ENCODE results near the gene ASB2. TPM values are rescaled to one million over a fixed set of nuclear protein-coding genes. Genes with fewer than 3 reads are reported as not detected.

Gene ASB2
- total RNA-seq, 1 experiment from 2014 or later, result not detected

GRCh38 chr14:93963692-93964091 lies 12.7 kb downstream of the ASB2 start:
- Histone ChIP-seq H4K20me1 (ENCODE audit: insufficient read depth) (no peaks in the 10 kb centered on the region), H3K4me2 (peak overlapping the region; percentile 73; the same call in 1 of the 2 replicates), H2AFZ (no peak overlapping the region), H3F3A (ENCODE audit: insufficient read depth, low read depth) (peaks cover 27% of the 10 kb centered on the region), H3K36me3 (ENCODE audit: low read depth) (no peaks in the 10 kb centered on the region), H3K27me3 (ENCODE audit: insufficient read depth, low read depth) (no peaks in the 10 kb centered on the region), H3K79me2 (ENCODE audit: low read depth) (no peaks in the 10 kb centered on the region), H3K9me3 (ENCODE audit: insufficient read depth, low read depth) (no peaks in the 10 kb centered on the region), H3K4me3 (no peak overlapping the region), H3K9me2 (ENCODE audit: insufficient read depth) (no peaks in the 10 kb centered on the region), H3K27ac (no peak overlapping the region), H3K4me1 (replicated peaks; ENCODE audit: insufficient read depth) (peaks cover 40% of the 10 kb centered on the region)
- TF ChIP-seq, protein P1, sequence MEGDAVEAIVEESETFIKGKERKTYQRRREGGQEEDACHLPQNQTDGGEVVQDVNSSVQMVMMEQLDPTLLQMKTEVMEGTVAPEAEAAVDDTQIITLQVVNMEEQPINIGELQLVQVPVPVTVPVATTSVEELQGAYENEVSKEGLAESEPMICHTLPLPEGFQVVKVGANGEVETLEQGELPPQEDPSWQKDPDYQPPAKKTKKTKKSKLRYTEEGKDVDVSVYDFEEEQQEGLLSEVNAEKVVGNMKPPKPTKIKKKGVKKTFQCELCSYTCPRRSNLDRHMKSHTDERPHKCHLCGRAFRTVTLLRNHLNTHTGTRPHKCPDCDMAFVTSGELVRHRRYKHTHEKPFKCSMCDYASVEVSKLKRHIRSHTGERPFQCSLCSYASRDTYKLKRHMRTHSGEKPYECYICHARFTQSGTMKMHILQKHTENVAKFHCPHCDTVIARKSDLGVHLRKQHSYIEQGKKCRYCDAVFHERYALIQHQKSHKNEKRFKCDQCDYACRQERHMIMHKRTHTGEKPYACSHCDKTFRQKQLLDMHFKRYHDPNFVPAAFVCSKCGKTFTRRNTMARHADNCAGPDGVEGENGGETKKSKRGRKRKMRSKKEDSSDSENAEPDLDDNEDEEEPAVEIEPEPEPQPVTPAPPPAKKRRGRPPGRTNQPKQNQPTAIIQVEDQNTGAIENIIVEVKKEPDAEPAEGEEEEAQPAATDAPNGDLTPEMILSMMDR (conservative IDR thresholded peaks at IDR 0.05), result no peak
- TF ChIP-seq EZH2 (IDR thresholded peaks at IDR 0.05; ENCODE audit: low read depth), result no peak
- intact Hi-C loops (cut with micrococcal nuclease; ENCODE audit: unreplicated experiment), result no loop called here
- ChIA-PET POLR2A (ENCODE audit: unreplicated experiment) (no interaction called here), CTCF (no interaction called here)
- no peak for DNase-seq
- BruUV-seq (replicated peaks), result no TSS peak

DNA sequence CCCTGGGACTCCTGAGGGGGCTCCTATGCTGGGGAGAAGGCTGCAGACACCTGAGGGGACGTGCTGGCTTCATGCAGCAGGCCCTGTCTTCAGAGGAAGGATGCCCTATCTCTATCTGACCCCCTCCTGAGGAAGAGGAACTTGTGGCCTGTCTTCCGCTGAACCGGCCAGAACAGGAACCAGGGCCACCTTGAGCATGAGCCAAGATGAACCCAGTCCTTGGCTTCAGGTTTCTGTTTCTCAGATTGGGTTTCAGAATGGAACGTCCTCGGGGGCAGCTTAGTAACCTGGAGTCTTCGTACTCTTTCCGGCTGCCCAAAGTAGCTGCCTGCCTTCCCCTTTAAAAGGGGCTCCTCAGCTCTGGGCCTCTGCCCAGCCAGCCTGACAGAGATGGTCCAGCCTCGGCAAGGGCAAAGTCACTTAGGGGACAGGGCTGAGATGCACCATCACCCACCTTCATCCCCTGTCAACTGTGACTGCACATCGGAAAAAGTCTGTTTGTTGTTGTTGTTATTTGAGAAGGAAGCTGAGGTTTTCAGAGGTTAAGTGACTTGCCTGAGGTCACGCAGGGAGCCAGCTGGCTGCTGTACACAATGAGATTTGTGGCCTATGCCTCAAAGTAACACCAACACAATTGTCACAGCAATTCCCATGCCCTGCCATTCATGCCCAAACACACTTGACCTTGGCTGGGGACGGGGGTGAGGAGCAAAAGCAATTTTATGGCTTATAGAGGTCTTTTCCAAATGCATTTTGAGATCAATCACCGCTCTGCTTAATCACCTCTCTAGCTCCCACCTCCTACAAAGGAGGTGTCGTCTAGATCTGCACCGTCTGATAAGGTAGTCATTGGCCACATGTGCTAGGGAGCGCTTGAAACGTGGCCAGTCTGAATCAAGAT lies 13.4 kb downstream of the ASB2 start:
- no peaks in the 10 kb centered on the region for H3K9me2 ChIP-seq (ENCODE audit: insufficient read depth)
- no peaks in the 10 kb centered on the region for H3K36me3 ChIP-seq (ENCODE audit: low read depth)
- no peaks in the 10 kb centered on the region for H3K9me3 ChIP-seq (ENCODE audit: insufficient read depth, low read depth)
- H2AFZ ChIP-seq, result no peak overlapping the region
- peak overlapping the region; percentile 71 for H3K27ac ChIP-seq
- H3F3A ChIP-seq (ENCODE audit: insufficient read depth, low read depth), result peaks cover 27% of the 10 kb centered on the region
- no peaks in the 10 kb centered on the region for H4K20me1 ChIP-seq (ENCODE audit: insufficient read depth)
- H3K4me2 ChIP-seq, result peak overlapping the region; percentile 73
- H3K79me2 ChIP-seq (ENCODE audit: low read depth), result no peaks in the 10 kb centered on the region
- no peaks in the 10 kb centered on the region for H3K27me3 ChIP-seq (ENCODE audit: insufficient read depth, low read depth)
- DNase-seq, result peak; percentile 13 to 77
- POLR2A ChIA-PET (ENCODE audit: unreplicated experiment), result no interaction called here
- peaks cover 45% of the 10 kb centered on the region for H3K4me1 ChIP-seq (replicated peaks; ENCODE audit: insufficient read depth)
- TF ChIP-seq EZH2 (IDR thresholded peaks at IDR 0.05; ENCODE audit: low read depth), result no peak
- TF ChIP-seq, protein P1 (conservative IDR thresholded peaks at IDR 0.05), result no peak
- intact Hi-C loops (cut with micrococcal nuclease; ENCODE audit: unreplicated experiment), result no loop called here
- CTCF ChIA-PET, result no interaction called here
- BruUV-seq (replicated peaks), result no TSS peak
- no peak overlapping the region for H3K4me3 ChIP-seq

DNA sequence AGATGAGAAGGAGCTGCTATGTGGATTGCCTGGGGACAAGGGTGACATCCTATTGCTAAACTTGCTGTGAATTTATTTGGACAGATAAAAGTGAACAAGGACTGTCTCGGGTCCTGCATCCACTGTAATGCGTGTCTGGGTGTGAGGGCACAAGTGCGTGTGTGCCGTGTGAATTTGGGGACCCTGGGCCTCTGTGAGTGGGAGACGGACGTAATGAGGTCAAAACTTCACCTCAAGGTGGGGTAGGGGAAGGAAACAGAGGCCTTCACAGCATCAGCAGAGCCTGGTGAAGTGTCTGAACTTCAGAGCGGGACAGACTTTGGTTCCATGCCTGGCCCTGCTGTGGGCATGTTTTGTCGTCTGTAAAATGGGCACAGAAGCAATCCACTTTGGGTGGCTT lies 14.8 kb downstream of the ASB2 start:
- intact Hi-C loops (cut with micrococcal nuclease; ENCODE audit: unreplicated experiment), result no loop called here
- Histone ChIP-seq H3K79me2 (ENCODE audit: low read depth) (no peaks in the 10 kb centered on the region), H2AFZ (no peak overlapping the region), H3K27ac (no peak overlapping the region), H3K4me2 (no peak overlapping the region), H4K20me1 (ENCODE audit: insufficient read depth) (no peaks in the 10 kb centered on the region), H3K27me3 (ENCODE audit: insufficient read depth, low read depth) (no peaks in the 10 kb centered on the region), H3K9me2 (ENCODE audit: insufficient read depth) (no peaks in the 10 kb centered on the region), H3K36me3 (ENCODE audit: low read depth) (no peaks in the 10 kb centered on the region), H3K4me1 (replicated peaks; ENCODE audit: insufficient read depth) (peaks cover 45% of the 10 kb centered on the region), H3K9me3 (ENCODE audit: insufficient read depth, low read depth) (no peaks in the 10 kb centered on the region), H3K4me3 (no peak overlapping the region), H3F3A (ENCODE audit: insufficient read depth, low read depth) (peaks cover 27% of the 10 kb centered on the region)
- POLR2A ChIA-PET (ENCODE audit: unreplicated experiment), result no interaction called here
- TF ChIP-seq, protein P1 (conservative IDR thresholded peaks at IDR 0.05), result no peak
- no peak for TF ChIP-seq EZH2 (IDR thresholded peaks at IDR 0.05; ENCODE audit: low read depth)
- CTCF ChIA-PET, result no interaction called here
- no peak for DNase-seq
- BruUV-seq (replicated peaks), result no TSS peak

All from PC-9 (cell line).